ENCODE data around the gene PPP2R3C. TPM values are rescaled to one million over a fixed set of nuclear protein-coding genes. Genes with fewer than 3 reads are reported as not detected.
"Not testable (repeated sequence)": the region's sequence is repeated elsewhere in the genome, so short reads cannot be mapped to it uniquely, and the experiment has no call there.

Gene PPP2R3C
- total RNA-seq, 4 donors from 2014 or later = 15.1 to 31.0 (median 24.9) TPM

GRCh38 chr14:35078082-35078481 is 43.7 kb downstream of the PPP2R3C start:
- DNase-seq = no peak
- no peaks in the 10 kb centered on the region for H3K4me1 ChIP-seq
- no peaks in the 10 kb centered on the region for H3K27me3 ChIP-seq
- peaks cover 19 to 27% of the 10 kb centered on the region in 2 donors for H3K36me3 ChIP-seq
- H3K4me3 ChIP-seq (replicated peaks in 1 of 3) = no peak overlapping the region
- no peak for TF ChIP-seq CTCF (IDR thresholded peaks at IDR 0.05)
- TF ChIP-seq POLR2A (IDR thresholded peaks at IDR 0.05) = no peak
- no peak overlapping the region for H3K27ac ChIP-seq
- H3K9me3 ChIP-seq = no peaks in the 10 kb centered on the region
- intact Hi-C loops (cut with DNase I) = no loop called here
- 95 to 100% methylated on average over 2 of the region's 2 CpGs for WGBS, 2 donors

DNA sequence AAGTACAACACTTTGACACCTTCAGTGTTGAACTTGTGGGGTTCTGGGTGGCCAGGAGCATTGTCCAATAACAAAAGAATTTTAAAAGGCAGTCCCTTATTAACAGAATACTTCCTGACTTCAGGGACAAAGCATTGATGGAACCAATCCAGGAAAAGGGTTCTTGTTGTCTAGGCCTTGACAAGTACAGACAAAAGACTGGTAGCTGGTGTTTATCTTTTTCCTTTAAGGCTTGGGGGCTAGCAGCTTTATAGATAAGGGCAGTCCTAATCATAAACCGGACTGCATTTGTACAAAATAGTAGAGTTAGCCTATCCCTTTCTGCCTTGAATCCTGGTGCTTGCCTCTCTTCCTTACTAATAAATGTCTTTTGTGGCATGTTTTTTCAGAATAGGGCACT is 48.3 kb downstream of the PPP2R3C start:
- intact Hi-C loops (cut with DNase I) = no loop called here
- WGBS, 2 donors = 86 to 93% methylated on average over 1 of the region's 1 CpG

GRCh38 chr14:35072226-35072625 is 49.6 kb downstream of the PPP2R3C start:
- Histone ChIP-seq H3K4me3 (replicated peaks in 1 of 3) (no peak overlapping the region), H3K27ac (no peak overlapping the region), H3K4me1 (no peaks in the 10 kb centered on the region), H3K27me3 (no peaks in the 10 kb centered on the region), H3K9me3 (no peaks in the 10 kb centered on the region), H3K36me3 (peaks cover 5 to 6% of the 10 kb centered on the region in 2 donors)
- 95 to 96% methylated on average over 3 of the region's 3 CpGs for WGBS, 2 donors
- TF ChIP-seq CTCF (IDR thresholded peaks at IDR 0.05) (no peak), POLR2A (IDR thresholded peaks at IDR 0.05) (no peak)
- intact Hi-C loops (cut with DNase I) = no loop called here
- DNase-seq = no peak

More for the DNA sequence above, 48.3 kb downstream of the PPP2R3C start:
- Histone ChIP-seq H3K4me3 (replicated peaks in 1 of 3) (no peak overlapping the region), H3K36me3 (peaks cover 9 to 12% of the 10 kb centered on the region in 2 donors), H3K27me3 (no peaks in the 10 kb centered on the region), H3K27ac (no peak overlapping the region), H3K4me1 (no peaks in the 10 kb centered on the region), H3K9me3 (no peaks in the 10 kb centered on the region)
- no peak for DNase-seq
- TF ChIP-seq CTCF (IDR thresholded peaks at IDR 0.05) (no peak), POLR2A (IDR thresholded peaks at IDR 0.05) (no peak)

- H3K36me3 ChIP-seq = peaks cover 5 to 6% of the 10 kb centered on the region in 2 donors
- TF ChIP-seq CTCF (IDR thresholded peaks at IDR 0.05) (no peak), POLR2A (IDR thresholded peaks at IDR 0.05) (no peak)
- no peak for DNase-seq
- 97 to 98% methylated on average over 4 of the region's 4 CpGs for whole genome bisulfite sequencing, 2 donors
- intact Hi-C loops (cut with DNase I) = no loop called here
- H3K27ac ChIP-seq = no peak overlapping the region
- no peaks in the 10 kb centered on the region for H3K4me1 ChIP-seq
- H3K27me3 ChIP-seq = no peaks in the 10 kb centered on the region
- H3K4me3 ChIP-seq (replicated peaks in 1 of 3) = no peak overlapping the region
- no peaks in the 10 kb centered on the region for H3K9me3 ChIP-seq
Measured at GRCh38 chr14:35068238-35069012, 53.4 kb downstream of the PPP2R3C start.

DNA sequence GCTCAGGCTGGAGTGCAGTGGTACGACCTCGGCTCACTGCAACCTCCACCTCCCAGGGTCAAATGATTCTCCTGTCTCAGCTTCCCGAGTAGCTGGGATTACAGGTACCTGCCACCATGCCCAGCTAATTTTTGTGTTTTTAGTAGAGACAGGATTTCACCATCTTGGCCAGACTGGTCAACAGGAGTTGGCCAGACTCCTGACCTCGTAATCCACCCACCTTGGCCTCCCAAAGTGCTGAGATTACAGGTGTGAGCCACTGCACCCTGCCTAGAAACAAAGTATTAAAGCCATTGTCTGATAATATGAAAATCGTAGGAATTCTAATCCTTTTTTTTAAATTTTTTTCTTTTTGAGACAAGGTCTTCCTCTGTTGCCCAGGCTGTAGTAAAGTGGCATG is 56.1 kb downstream of the PPP2R3C start:
- intact Hi-C loops (cut with DNase I); H3K9me3 ChIP-seq; H3K4me3 ChIP-seq (replicated peaks in 1 of 3); H3K27ac ChIP-seq; H3K4me1 ChIP-seq; H3K27me3 ChIP-seq; DNase-seq; H3K36me3 ChIP-seq: not testable (repeated sequence)
- WGBS, 2 donors = 84 to 87% methylated on average over 5 of the region's 5 CpGs

GRCh38 chr14:35061113-35061791 is 60.5 kb downstream of the PPP2R3C start:
- H3K27me3 ChIP-seq; H3K4me1 ChIP-seq; H3K9me3 ChIP-seq; intact Hi-C loops (cut with DNase I); H3K4me3 ChIP-seq (replicated peaks in 1 of 3): not testable (repeated sequence)
- WGBS, 2 donors = 81 to 90% methylated on average over 1 of the region's 1 CpG
- DNase-seq = peak; percentile 15 to 32
- Histone ChIP-seq H3K27ac (peak overlapping the region in 1 of 3 donors; percentile 32), H3K36me3 (peaks cover 9 to 12% of the 10 kb centered on the region in 2 donors)
